A549 treated with ZK216348 at 1 μM for 4 hours (cell line): Measurements from ENCODE around the gene TBC1D10B. TPM values are rescaled to one million over a fixed set of nuclear protein-coding genes. Genes with fewer than 3 reads are reported as not detected.

ENCODE experiments used
- total RNA-seq: library from RNA; stranded (reverse); fragments of 200-300 nt; extraction: Qiagen RNA extraction; gene quantifications from 5 replicates; pipeline ENCODE4 v1.2.3, GENCODE V29; 2022; ENCODE audit warnings: low read depth

Gene TBC1D10B
- 19.1 to 34.9 TPM (median 33.6 TPM) in 5 replicates for total RNA-seq

GRCh38 chr16:30370456-30371247 lies at the start of gene TBC1D10B:
TSS of gene TBC1D10B (minus strand) at chr16:30370494. CDS start at chr16:30370183, 311 bp downstream.

GRCh38 chr16:30407102-30407803 lies 37.0 kb upstream of the TBC1D10B start, which contains the start of gene ZNF771:
TSS of gene ZNF771 (plus strand) at chr16:30407606. CDS start at chr16:30408054, 448 bp downstream.

GRCh38 chr16:30395155-30395991 lies 25.1 kb upstream of the TBC1D10B start, which contains the start of gene ZNF48:
TSS of gene ZNF48 (plus strand) at chr16:30395420. CDS start at chr16:30395795, 375 bp downstream.

GRCh38 chr16:30382111-30382881 lies 12.0 kb upstream of the TBC1D10B start, which contains the start of gene SEPTIN1:
TSS of gene SEPTIN1 (minus strand) at chr16:30382561. CDS start at chr16:30382542, 19 bp downstream.

GRCh38 chr16:30374538-30374937 lies 4.2 kb upstream of the TBC1D10B start, which contains the start of gene MYL11:
TSS of gene MYL11 (plus strand) at chr16:30374802. CDS start at chr16:30374858, 56 bp downstream.

GRCh38 chr16:30355144-30355953 lies 14.9 kb downstream of the TBC1D10B start, which contains the start of gene CD2BP2:
TSS of gene CD2BP2 (minus strand) at chr16:30355308. CDS start at chr16:30354681, 627 bp downstream.

Other genes starting within 250 kb of the TBC1D10B start
- 34.6 to 39.2 TPM (median 36.7 TPM) in 5 replicates for gene MAPK3, start 247.3 kb downstream of the TBC1D10B start, total RNA-seq
- gene CORO1A, start 186.9 kb downstream of the TBC1D10B start, total RNA-seq = 2.7 to 5.1 TPM (median 3.0 TPM) in 5 replicates
- 162 to 210 TPM (median 202 TPM) in 5 replicates for gene BOLA2B, start 176.8 kb downstream of the TBC1D10B start, total RNA-seq
- 6.4 to 29.4 TPM (median 11.8 TPM) in 5 replicates for gene SLX1A, start 176.6 kb downstream of the TBC1D10B start, total RNA-seq
- gene SULT1A3, start 171.2 kb downstream of the TBC1D10B start, total RNA-seq = 4.1 to 12.4 TPM (median 7.9 TPM) in 5 replicates
- gene NPIPB13, start 122.0 kb downstream of the TBC1D10B start, total RNA-seq = 0.62 to 3.6 TPM (median 2.0 TPM) in 5 replicates
- gene CD2BP2, start 15.2 kb downstream of the TBC1D10B start, total RNA-seq = 61.1 to 68.0 TPM (median 65.1 TPM) in 5 replicates
- gene MYL11, start 4.3 kb upstream of the TBC1D10B start, total RNA-seq = not detected in 5 replicates
- 1.9 to 2.3 TPM (median 2.2 TPM) in 5 replicates for gene SEPTIN1, start 12.1 kb upstream of the TBC1D10B start, total RNA-seq
- gene ZNF48, start 24.9 kb upstream of the TBC1D10B start, total RNA-seq = 11.3 to 14.8 TPM (median 13.1 TPM) in 5 replicates
- gene ZNF771, start 37.1 kb upstream of the TBC1D10B start, total RNA-seq = 2.9 to 6.7 TPM (median 6.1 TPM) in 5 replicates
- 85.1 to 139 TPM (median 127 TPM) in 5 replicates for gene DCTPP1, start 59.5 kb upstream of the TBC1D10B start, total RNA-seq
- 47.5 to 50.9 TPM (median 48.1 TPM) in 5 replicates for gene SEPHS2, start 75.4 kb upstream of the TBC1D10B start, total RNA-seq
- gene ITGAL, start 102.2 kb upstream of the TBC1D10B start, total RNA-seq = 0.15 to 0.32 TPM (median 0.20 TPM) in 3 of 5 replicates, not detected in the others
- 30.8 to 51.6 TPM (median 48.5 TPM) in 5 replicates for gene ZNF768, start 156.1 kb upstream of the TBC1D10B start, total RNA-seq
- gene ZNF747, start 164.4 kb upstream of the TBC1D10B start, total RNA-seq = 2.7 to 4.7 TPM (median 4.1 TPM) in 5 replicates
- 3.1 to 7.0 TPM (median 5.5 TPM) in 5 replicates for gene ZNF764, start 187.9 kb upstream of the TBC1D10B start, total RNA-seq
- 6.1 to 12.0 TPM (median 7.0 TPM) in 5 replicates for gene ZNF688, start 201.2 kb upstream of the TBC1D10B start, total RNA-seq
- gene ZNF785, start 215.2 kb upstream of the TBC1D10B start, total RNA-seq = not detected in 5 replicates
- gene ZNF689, start 239.9 kb upstream of the TBC1D10B start, total RNA-seq = 7.7 to 9.6 TPM (median 8.6 TPM) in 5 replicates